GM19023 (cell line): ENCODE measurements around the gene ZBTB12.
A peak's percentile ranks its signal among the peaks of the same experiment; 100 is the strongest.

Source experiments
- ATAC-seq: cut with Tn5 transposase; IDR thresholded peaks from one replicate; pipeline ENCODE4 v1.9.1; 2021; ENCODE audit warnings: mild to moderate bottlenecking, moderate library complexity; ENCODE audit not compliant: unreplicated experiment

The ZBTB12 gene

DNA sequence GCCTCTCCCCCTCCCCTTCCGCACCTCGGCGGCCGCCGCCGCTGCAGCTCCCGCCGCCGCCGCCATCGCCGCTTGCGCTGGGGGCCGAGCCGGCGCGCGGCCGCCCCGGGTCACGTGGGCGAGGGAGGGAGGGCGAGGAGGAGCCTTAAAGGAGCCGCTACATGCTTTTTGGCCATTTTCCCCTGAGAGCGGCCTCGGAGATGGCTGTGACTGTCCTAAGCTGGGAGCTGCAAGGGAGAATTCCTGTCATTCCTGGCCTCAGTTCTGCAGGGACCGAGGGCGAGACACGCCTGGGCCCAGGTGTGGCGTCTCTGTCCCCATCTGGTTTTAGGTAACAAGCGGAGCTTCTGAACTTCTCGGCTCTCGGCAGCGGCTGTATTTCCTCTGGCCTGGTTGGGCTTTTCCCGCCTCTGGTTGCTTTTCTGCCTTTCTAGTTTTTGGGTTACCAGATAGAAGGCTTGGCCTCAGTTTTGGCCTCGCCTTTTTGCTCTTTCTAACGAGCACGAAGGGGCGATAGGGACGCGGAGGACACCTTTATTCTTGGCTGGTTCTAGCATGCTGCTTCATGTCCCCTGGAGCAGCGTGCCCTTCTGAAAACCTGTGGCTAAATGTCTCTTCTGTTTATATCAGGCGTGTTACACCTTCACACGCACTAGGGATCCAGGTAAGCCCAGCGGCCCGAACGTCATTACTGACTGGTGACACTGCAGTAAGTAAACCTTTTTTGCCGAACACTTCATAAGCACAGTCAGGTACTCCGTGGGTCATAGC is 4.1 kb downstream of the ZBTB12 start, which contains the start of gene EHMT2:
Gene EHMT2 (minus strand): TSS at position 87 of the 771 bp plus-strand sequence. CDS start 21 bp downstream, at position 66.
- ATAC-seq: peak; percentile 50

- no peak for ATAC-seq
These were observed 4.9 kb downstream of the ZBTB12 start for GRCh38 chr6:31896856-31897611.

GRCh38 chr6:31896493-31896855 is 5.4 kb downstream of the ZBTB12 start:
- ATAC-seq: no peak

GRCh38 chr6:31892821-31893220 is 9.1 kb downstream of the ZBTB12 start:
- no peak for ATAC-seq

DNA sequence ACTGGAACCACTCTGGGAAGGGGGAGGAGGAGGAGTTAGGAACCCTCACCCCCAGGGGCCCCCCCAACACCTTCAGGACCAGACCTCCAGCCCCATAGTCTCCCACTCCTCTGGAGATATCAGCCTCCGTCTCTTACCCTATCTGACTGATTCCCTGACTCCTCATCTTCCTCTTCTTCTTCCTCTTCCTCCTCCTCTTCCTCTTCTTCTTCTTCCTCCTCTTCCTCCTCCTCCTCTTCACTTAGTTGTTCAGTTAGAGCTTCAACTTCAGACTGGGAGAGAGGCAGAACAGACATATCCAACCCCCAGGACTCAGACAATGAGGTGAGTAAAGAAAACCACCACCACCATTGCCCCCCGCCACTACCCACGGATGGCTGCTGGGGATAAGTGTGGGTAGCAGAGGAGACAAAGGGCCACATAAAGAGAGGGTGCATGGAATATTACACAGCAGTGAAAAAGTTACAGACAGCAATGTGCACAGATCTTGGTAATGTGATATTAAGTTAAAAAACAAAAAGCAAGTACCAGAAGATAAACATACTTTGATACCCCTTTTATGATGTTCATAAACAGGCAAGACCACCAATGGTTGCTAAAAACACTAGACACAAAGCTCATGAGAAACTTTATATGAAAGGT is 12.4 kb downstream of the ZBTB12 start:
- ATAC-seq: no peak

DNA sequence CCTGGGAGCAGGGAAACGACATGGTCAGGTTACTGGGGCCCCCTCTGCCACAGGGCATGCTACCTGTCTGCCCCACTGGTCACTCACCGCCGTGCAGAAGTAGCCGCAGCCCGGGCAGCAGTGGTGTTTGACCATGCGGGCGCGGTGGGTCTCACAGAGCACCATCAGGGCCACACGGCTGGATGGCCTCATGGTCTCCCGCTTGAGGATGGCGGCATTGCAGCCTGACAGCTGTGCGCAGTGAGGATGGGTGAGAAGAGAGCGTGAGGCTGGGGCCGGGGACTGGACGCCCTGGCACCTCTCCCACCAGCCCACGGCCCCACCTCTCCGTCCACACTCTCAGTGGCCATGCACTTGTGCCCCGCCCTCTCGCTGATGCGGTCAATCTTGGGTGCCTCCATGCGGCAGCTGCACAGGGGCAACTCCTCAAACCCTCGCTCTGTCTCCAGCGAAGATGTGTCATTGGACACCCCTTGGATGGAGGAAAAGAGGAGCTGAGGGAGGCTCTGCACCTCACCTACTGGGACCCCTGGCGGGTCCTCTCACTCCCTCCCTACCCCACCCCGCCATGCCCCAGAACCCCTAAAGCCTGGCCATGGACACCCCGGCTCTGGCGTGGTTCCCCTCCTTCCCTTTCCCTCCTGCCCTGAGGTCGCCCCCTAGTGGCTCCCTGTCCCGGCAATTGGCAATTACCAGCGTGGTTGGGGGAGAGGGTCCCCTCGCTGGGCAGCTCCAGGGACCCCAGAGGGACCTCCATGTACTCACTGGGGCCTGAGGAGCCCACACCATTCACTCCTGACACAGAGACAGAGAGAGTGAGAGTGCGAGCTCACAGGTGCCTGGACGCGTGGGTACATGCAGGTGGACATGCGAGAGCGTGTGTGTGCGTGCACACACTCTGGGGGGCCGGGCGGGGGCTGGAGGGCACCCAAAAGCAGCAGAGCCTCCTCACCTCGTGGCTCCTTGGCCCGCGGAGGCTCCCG is 13.3 kb downstream of the ZBTB12 start:
- no peak for ATAC-seq

DNA sequence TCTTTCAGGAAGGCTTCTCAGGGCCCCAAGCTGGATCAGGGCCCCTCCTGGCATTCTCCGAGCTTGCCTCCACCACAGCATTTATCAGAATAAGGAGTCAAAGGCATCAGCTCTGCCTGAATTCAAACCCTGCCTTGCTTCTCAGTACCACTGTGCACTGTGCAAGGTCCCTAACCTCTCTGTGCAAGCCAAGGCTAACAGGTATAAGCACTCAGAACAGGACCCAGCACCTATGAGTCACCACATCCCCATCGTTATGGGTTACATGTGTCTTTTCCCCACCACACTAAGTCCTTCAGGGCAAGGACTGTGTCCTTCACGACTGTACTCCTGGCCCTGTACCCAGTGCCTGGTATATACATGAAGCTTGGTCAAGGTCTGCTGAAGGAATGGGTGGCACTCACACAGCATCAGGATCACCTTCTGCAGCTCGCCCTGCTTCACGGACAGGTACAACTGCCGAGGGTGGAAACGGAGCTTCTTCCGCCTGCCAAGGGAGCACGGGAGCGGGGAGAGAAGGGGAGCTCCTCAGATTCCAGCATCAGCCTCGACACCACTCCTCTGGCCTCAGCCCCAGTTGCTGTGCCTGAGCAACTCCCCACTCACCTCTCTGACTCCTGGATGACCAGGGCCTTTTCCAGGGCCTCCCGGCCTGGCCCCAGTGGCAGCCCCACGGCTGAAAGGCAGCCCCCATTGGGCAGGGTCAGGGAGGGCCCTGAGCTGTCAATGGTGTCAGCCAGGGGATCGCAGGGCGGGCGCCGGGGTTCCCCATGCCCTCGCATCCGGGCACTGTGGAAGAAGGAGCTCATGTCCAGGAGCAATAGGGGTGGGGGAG is 14.5 kb downstream of the ZBTB12 start:
- ATAC-seq: no peak

DNA sequence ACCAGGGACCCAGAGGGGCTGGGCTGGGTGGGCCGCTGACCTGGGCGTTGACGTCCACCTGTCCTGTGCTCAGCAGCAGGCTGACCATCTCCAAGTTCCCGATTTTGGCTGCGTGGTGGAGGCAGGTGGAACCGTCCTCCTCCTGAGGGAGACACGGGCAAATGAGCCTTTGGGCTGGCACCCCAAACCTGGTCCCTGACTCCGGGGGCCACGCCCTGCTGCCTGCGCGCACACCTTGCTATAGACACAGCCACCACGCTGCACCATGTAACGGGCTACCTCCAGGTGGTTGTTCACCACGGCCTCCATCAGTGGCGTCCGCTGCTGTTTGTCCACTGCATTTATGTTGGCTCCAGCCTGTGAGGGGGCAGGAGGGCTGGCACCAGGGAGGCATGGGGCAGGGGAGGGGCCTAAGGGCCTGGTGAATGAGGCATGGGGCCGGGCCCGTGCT is 15.3 kb downstream of the ZBTB12 start:
- ATAC-seq: no peak

DNA sequence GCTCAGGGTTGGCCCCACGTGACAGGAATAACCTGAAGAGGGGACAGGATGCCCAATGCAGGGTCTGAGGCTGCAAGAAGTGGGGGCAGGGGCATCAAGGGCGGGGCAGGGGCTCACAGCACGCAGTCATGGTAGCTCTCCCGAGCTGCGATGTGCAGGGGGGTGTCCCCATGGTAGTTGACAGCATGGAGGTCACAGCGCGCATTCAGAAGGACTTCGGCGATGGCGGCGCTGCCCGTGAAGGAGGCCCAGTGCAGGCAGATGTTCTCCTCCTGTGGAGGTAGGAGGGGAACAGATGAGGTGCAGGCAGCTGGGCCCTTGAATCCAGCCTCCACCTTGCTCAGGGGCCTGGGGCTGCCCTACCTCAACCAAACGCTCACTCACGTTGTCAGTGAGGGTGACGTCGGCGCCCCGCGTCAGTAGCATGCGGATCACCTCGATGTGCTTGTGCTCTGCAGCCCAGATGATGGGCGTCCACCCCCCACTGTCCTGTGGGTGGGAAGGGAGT is 17.3 kb downstream of the ZBTB12 start:
- ATAC-seq: no peak

- no peak for ATAC-seq
These were observed 18.2 kb downstream of the ZBTB12 start for GRCh38 chr6:31883676-31884075.

DNA sequence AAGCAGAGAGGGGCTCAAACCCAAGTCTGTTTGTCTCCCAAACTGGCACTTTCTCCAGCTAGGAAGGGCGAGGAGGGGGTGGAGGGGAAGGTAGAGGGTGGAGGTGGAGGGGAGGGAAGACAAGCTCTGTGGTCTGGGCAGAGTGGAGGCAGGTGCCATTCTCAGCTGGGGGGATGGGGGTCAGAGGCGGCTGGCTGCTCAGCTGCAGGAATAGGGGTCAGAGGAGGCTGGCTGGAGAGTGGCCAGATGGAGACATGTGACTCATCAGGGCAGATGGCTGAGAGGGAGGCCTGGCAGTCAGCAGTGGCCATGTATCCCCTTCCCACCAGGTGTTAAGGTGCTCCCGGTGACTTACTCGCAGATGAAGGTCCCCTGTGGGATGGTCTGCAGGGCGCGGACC is 19.5 kb downstream of the ZBTB12 start:
- no peak for ATAC-seq

DNA sequence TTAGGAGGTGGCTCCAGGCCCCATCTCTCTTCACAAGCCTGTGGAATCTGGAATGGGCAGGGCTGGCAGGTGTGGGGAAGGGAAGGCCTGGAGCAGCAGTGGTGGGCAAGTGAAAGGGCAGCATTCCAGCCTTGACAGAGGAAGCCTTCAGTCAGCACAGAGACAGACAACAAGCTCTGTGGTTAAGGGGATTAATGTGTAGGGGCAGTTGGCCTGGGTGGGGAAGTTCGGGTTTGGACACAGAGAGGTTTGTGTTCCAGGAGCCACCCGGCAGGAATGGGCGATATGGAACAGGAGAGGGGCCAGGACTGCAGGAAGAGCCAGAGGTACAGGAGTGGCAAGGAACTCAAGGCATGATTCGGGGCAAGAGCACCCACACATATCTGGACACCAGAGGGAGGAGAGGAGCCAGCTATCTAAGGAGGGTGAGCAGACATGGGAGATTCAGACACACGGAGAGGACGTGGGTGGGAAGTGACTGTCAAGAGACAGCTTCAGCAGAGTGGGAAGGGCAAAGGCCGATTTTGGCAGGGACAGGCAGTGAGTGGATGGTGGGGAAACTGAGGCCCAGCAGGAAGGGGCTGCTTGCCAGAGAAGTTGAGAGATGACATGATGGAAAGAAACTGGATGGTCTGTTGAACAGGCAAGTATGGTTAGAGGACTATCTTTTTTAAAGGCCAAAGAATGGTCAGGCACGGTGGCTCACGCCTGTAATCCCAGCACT is 20.6 kb downstream of the ZBTB12 start:
- no peak for ATAC-seq

- ATAC-seq: no peak
These were observed 21.3 kb downstream of the ZBTB12 start for GRCh38 chr6:31880616-31881015.

GRCh38 chr6:31879901-31880300 is 22.0 kb downstream of the ZBTB12 start:
- no peak for ATAC-seq

DNA sequence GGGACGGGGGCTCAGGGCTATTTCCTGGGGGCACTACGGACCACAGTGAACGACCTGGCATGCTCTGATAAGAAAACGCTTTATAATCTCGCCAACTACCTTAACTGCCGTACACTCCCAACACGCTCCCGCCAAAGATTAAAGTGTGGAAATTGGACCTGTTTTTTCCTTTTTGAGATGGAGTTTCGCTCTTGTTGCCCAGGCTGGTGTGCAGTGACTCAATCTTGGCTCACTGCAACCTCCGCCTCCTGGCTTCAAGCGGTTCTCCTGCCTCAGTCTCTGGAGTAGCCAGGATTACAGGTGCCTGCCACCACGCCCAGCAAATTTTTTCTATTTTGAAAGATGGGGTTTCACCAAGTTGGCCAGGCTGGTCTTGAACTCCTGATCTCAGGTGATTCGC is 22.7 kb downstream of the ZBTB12 start:
- ATAC-seq: no peak

GRCh38 chr6:31878726-31879125 is 23.2 kb downstream of the ZBTB12 start, which contains the start of gene SLC44A4:
SLC44A4 (minus strand) TSS chr6:31878997; CDS start chr6:31878980, 17 bp downstream.
- no peak for ATAC-seq

DNA sequence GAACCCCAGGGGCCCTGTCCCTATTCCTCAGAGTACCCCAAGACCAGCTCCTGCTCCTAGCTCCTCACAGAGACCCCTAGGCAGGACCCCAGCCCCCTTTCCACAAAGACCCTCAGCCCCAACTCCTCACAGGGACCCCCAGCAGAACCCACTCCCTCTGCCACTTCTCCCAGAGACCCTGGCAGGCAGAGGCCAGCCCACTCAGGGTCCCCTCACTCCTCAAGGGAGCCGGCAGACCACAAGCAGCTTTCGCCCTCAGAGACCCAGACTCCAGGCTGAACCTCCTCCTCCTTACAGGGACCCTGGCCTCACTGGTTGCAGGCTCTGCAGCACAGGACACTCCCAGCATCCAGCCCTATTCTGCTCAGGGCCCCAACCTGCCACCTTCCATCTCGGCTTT is 23.7 kb downstream of the ZBTB12 start:
- ATAC-seq: no peak

DNA sequence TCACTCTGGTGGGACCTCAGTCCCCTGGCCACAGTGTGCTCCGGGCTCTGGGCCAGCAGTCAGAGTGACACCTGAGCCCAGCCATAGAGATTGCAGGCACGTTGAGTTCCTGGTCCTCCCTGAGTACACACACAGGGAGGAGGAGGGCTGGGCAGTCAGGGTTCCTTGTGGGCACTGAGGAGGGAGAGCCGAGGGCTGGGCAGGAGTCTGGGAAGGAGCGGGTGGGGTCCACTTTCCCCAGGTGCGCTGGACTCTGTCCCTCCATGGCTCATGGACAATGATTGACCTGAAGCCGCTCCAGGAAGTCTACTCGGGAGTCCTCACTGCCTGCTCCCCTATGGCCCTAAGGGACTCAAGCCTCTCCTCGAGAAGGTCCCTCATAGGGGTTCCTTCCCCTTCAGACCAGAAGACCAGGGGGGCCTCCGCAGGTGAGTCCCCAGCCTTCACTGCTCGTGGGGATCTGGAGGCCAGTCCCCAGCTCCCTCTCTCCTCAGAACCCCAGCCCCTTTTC is 24.2 kb downstream of the ZBTB12 start:
- no peak for ATAC-seq
